ENCODE measurements around the gene GORAB.

Gene GORAB

GRCh38 chr1:170601866-170602265 is 69.9 kb downstream of the GORAB start:
- H3K4me1 ChIP-seq (ENCODE audit: control insufficient read depth in 5 of 5, insufficient read depth in 5 of 5, low read length in 5 of 5), result no peaks in the 10 kb centered on the region
- no peaks in the 10 kb centered on the region for H3K27me3 ChIP-seq (ENCODE audit: control insufficient read depth in 5 of 5, insufficient read depth in 4 of 5, low read length in 5 of 5)
- H3K9ac ChIP-seq (ENCODE audit: low read length in 5 of 5), result no peak overlapping the region
- no peak overlapping the region for H3K4me3 ChIP-seq (ENCODE audit: low read depth in 1 of 5, low read length in 5 of 5)
- H3K36me3 ChIP-seq (ENCODE audit: control insufficient read depth in 5 of 5, insufficient read depth in 5 of 5, low read length in 5 of 5), result no peaks in the 10 kb centered on the region
- H3K27ac ChIP-seq (ENCODE audit: low read depth, low read length), result no peak overlapping the region
- H3K9me3 ChIP-seq (ENCODE audit: control insufficient read depth in 5 of 5, low read length in 5 of 5), result peaks cover 0 to 18% (median 3%) of the 10 kb centered on the region in 5 donors
